ENCODE results near the gene TUG1.

The TUG1 gene

DNA sequence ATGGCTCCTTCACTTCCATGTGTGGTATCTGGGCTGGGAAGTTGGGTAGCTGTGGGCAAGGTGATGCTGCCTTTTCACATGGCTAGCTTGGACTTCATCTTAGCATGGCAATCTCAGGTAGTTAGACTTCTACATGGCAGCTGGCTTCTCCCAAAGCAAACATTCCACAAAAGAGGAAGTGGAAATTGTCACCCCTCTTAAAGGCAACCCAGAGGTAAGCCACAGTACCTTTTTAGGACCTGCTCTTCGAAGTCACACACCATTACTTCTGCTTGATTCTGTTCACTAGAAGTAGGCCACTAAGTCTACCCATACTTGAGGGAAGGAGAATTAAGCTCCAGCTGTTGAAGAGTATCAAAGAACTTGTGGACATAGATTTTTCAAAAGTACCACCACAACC is 25.9 kb downstream of the TUG1 start:
- no peak for DNase-seq
- H3K36me3 ChIP-seq (ENCODE audit: control insufficient read depth, insufficient read depth, low read length), result no peaks in the 10 kb centered on the region
- no peaks in the 10 kb centered on the region for H3K27me3 ChIP-seq (replicated peaks; ENCODE audit: control insufficient read depth, insufficient read depth, low read length, poor library complexity, severe bottlenecking)
- H3K4me3 ChIP-seq (ENCODE audit: insufficient read depth, low read depth, low read length, poor library complexity, severe bottlenecking), result no peak overlapping the region
- H3K4me1 ChIP-seq (ENCODE audit: control insufficient read depth, insufficient read depth, low read length, poor library complexity, severe bottlenecking), result no peaks in the 10 kb centered on the region
- no peaks in the 10 kb centered on the region for H3K9me3 ChIP-seq (ENCODE audit: control insufficient read depth, low read length)
- no peak overlapping the region for H3K27ac ChIP-seq (ENCODE audit: insufficient read depth, low read length, poor library complexity, severe bottlenecking)

DNA sequence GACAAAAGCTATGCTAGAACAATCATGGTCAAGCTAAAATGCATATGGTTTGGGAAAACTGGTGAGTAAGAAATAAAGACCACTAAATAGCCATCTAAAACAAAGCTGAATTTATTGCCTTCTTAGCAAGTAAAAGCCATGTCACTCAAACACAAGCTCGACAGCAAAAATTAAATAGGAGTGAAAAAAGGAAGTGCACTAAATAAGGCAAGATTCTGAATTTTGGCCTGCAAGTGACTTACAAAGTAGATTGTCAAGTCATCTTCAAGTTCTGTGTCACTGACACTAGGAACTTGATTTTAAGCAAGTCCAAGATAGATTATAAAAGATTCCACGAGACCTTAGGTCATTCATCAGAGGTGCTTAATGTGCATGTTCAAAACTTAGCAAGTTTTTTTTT is 27.4 kb downstream of the TUG1 start:
- no peaks in the 10 kb centered on the region for H3K27me3 ChIP-seq (replicated peaks; ENCODE audit: control insufficient read depth, insufficient read depth, low read length, poor library complexity, severe bottlenecking)
- H3K36me3 ChIP-seq (ENCODE audit: control insufficient read depth, insufficient read depth, low read length), result no peaks in the 10 kb centered on the region
- DNase-seq, result no peak
- H3K4me1 ChIP-seq (ENCODE audit: control insufficient read depth, insufficient read depth, low read length, poor library complexity, severe bottlenecking), result no peaks in the 10 kb centered on the region
- H3K4me3 ChIP-seq (ENCODE audit: insufficient read depth, low read depth, low read length, poor library complexity, severe bottlenecking), result no peak overlapping the region
- no peak overlapping the region for H3K27ac ChIP-seq (ENCODE audit: insufficient read depth, low read length, poor library complexity, severe bottlenecking)
- no peaks in the 10 kb centered on the region for H3K9me3 ChIP-seq (ENCODE audit: control insufficient read depth, low read length)

DNA sequence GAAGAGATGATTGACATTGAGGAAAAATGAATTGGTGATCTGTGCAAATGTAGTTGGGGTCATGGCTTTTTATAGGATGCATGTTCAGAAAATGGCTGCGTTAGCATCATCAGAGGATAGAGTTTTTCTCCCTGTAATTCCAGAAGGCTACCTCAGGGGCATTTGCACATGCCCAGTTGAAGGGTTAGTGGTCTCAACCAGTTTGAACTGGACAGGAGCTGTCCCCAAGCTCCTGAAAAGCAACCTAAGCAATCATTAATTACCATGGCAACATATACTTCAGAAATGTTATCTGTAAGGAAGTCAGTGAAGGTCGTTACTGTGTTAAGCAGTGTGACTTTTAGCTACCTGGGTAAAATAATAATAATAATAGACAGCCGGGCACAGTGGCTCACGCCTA is 29.3 kb downstream of the TUG1 start:
- Histone ChIP-seq H3K9me3 (ENCODE audit: control insufficient read depth, low read length) (no peaks in the 10 kb centered on the region), H3K27ac (ENCODE audit: insufficient read depth, low read length, poor library complexity, severe bottlenecking) (no peak overlapping the region), H3K36me3 (ENCODE audit: control insufficient read depth, insufficient read depth, low read length) (no peaks in the 10 kb centered on the region), H3K4me3 (ENCODE audit: insufficient read depth, low read depth, low read length, poor library complexity, severe bottlenecking) (no peak overlapping the region), H3K4me1 (ENCODE audit: control insufficient read depth, insufficient read depth, low read length, poor library complexity, severe bottlenecking) (no peaks in the 10 kb centered on the region), H3K27me3 (replicated peaks; ENCODE audit: control insufficient read depth, insufficient read depth, low read length, poor library complexity, severe bottlenecking) (no peaks in the 10 kb centered on the region)
- DNase-seq, result no peak

DNA sequence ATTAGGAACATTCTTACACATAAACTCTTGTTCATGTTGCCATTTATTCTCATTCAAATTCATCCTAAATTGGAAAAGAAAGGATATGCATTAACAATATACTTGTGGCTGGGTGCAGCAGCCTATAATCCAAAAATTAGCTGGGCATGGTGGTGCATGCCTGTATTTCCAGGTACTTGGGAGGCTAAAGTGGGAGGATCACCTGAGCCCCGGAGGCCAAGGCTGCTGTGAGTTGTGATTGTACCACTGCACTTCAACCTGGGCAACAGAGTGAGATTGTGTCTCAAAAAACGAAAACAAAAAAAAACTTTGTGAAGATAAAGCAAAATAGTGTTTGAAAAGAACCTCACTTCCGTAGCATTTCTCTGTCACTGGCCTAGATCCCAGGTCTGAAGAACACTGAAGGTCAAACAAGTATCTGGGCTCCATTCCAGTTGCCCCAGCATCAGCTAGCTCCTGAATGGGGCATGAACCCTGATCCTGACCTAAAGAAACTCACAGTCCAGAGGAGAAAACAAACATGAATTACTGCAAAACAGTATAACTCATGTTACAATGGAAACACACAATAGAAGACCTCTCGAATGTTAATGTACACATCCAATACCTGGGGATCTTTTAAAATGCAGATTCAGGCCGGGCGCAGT is 32.2 kb downstream of the TUG1 start:
- Histone ChIP-seq H3K9me3 (ENCODE audit: control insufficient read depth, low read length) (no peaks in the 10 kb centered on the region), H3K27me3 (replicated peaks; ENCODE audit: control insufficient read depth, insufficient read depth, low read length, poor library complexity, severe bottlenecking) (no peaks in the 10 kb centered on the region)

DNA sequence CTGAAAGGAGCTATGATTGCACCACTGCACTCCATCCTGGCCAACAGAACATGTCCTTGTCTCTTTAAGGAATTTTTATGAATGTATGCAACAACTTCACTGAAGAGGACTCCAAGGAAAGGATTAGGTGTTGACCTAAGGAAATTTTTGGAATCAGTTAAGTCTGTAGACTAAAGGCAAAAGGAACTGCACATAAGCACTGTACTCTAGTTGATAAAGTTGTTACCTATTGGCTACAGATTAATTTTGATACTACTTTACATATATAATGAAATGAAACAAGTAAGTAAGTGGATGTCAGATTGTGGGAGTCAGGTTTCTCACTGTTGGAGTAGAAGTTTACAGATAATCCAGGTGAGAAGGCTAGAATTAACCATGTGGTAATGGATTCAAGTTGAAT is 36.5 kb downstream of the TUG1 start:
- H3K4me3 ChIP-seq (ENCODE audit: insufficient read depth, low read depth, low read length, poor library complexity, severe bottlenecking), result no peak overlapping the region
- no peaks in the 10 kb centered on the region for H3K36me3 ChIP-seq (ENCODE audit: control insufficient read depth, insufficient read depth, low read length)
- H3K9me3 ChIP-seq (ENCODE audit: control insufficient read depth, low read length), result no peaks in the 10 kb centered on the region
- H3K27ac ChIP-seq (ENCODE audit: insufficient read depth, low read length, poor library complexity, severe bottlenecking), result no peak overlapping the region
- no peaks in the 10 kb centered on the region for H3K27me3 ChIP-seq (replicated peaks; ENCODE audit: control insufficient read depth, insufficient read depth, low read length, poor library complexity, severe bottlenecking)
- no peaks in the 10 kb centered on the region for H3K4me1 ChIP-seq (ENCODE audit: control insufficient read depth, insufficient read depth, low read length, poor library complexity, severe bottlenecking)
- no peak for DNase-seq

More for the DNA sequence above, 32.2 kb downstream of the TUG1 start:
- H3K4me3 ChIP-seq (ENCODE audit: insufficient read depth, low read depth, low read length, poor library complexity, severe bottlenecking), result no peak overlapping the region
- H3K36me3 ChIP-seq (ENCODE audit: control insufficient read depth, insufficient read depth, low read length), result no peaks in the 10 kb centered on the region
- no peak for DNase-seq
- no peaks in the 10 kb centered on the region for H3K4me1 ChIP-seq (ENCODE audit: control insufficient read depth, insufficient read depth, low read length, poor library complexity, severe bottlenecking)
- H3K27ac ChIP-seq (ENCODE audit: insufficient read depth, low read length, poor library complexity, severe bottlenecking), result no peak overlapping the region

DNA sequence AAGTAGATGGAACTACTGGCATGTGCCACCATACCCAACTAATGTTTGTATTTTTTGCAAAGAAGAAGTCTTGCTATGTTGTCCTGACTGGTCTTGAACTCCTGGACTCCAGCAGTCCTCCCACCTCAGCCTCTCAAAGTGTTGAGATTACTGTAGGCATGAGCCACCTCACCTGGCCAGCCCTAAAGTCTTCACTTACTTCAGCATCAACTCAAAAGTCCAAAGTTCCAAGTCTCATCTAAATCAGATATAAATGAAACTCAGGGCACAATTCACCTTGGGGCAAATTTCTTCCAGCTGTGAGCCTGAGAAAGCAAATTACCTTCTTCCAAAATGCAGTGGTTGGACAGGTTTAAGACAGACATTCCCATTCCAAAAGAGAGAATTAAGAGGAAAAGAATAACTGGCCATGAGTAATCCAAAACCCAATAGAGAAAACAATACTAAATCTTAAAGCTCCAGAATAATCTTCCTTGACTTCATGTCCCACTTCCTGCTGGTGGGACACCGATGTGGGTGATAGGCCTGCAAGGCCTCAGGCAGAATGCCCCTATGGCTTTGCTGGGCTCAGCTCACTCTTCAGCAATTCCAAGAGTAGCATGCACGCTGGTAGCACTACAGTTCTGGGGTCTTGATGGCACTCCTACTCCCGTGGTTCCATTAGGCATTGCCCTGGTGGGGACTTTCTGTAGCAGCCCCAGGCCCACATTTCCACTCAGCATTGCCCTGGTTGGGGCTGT is 50.3 kb downstream of the TUG1 start:
- no peaks in the 10 kb centered on the region for H3K4me1 ChIP-seq (ENCODE audit: control insufficient read depth, insufficient read depth, low read length, poor library complexity, severe bottlenecking)
- H3K36me3 ChIP-seq (ENCODE audit: control insufficient read depth, insufficient read depth, low read length), result no peaks in the 10 kb centered on the region
- no peak overlapping the region for H3K27ac ChIP-seq (ENCODE audit: insufficient read depth, low read length, poor library complexity, severe bottlenecking)
- peaks cover 3% of the 10 kb centered on the region for H3K27me3 ChIP-seq (replicated peaks; ENCODE audit: control insufficient read depth, insufficient read depth, low read length, poor library complexity, severe bottlenecking)
- H3K9me3 ChIP-seq (ENCODE audit: control insufficient read depth, low read length), result no peaks in the 10 kb centered on the region
- no peak overlapping the region for H3K4me3 ChIP-seq (ENCODE audit: insufficient read depth, low read depth, low read length, poor library complexity, severe bottlenecking)
- no peak for DNase-seq

DNA sequence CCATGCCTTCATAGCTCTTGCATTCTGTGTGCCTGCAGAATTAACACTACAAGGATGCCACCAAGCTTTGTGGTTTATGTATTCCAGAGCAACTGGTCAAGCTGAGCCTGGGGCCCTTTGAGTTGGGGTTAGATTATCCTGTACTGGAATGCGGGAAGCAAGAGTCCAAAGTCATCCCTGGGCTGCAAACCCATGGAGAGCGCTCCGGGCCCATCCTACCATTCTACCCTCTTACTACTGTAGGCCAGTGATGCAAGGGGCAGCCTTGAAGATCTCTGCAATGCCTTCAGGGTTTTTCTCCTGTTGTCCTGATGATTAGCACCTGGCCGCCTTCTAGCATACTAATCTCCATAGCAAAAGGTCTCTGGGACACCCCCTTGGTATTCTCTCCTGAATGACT is 51.3 kb downstream of the TUG1 start:
- H3K4me3 ChIP-seq (ENCODE audit: insufficient read depth, low read depth, low read length, poor library complexity, severe bottlenecking), result no peak overlapping the region
- no peaks in the 10 kb centered on the region for H3K36me3 ChIP-seq (ENCODE audit: control insufficient read depth, insufficient read depth, low read length)
- DNase-seq, result no peak
- H3K9me3 ChIP-seq (ENCODE audit: control insufficient read depth, low read length), result no peaks in the 10 kb centered on the region
- no peaks in the 10 kb centered on the region for H3K4me1 ChIP-seq (ENCODE audit: control insufficient read depth, insufficient read depth, low read length, poor library complexity, severe bottlenecking)
- no peak overlapping the region for H3K27ac ChIP-seq (ENCODE audit: insufficient read depth, low read length, poor library complexity, severe bottlenecking)
- H3K27me3 ChIP-seq (replicated peaks; ENCODE audit: control insufficient read depth, insufficient read depth, low read length, poor library complexity, severe bottlenecking), result no peaks in the 10 kb centered on the region

DNA sequence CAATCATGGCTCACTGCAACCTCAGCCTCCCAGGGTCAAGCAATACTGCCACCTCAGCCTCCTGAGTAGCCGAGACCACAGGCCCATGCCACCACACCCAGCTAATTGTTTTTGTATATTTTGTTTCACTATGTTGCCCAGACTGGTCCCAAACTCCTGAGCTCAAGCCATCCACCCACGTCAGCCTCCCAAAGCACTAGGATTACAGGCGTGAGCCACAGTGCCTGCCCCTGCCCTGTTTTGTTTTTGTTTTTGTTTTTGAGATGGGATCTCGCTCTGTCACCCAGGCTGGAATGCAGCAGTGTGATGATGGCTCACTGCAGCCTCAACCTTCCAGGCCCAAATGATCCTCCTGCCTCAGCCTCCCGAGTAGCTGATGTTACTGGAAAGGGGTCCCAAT is 53.5 kb downstream of the TUG1 start:
- H3K27me3 ChIP-seq (replicated peaks; ENCODE audit: control insufficient read depth, insufficient read depth, low read length, poor library complexity, severe bottlenecking), result no peaks in the 10 kb centered on the region
- H3K4me1 ChIP-seq (ENCODE audit: control insufficient read depth, insufficient read depth, low read length, poor library complexity, severe bottlenecking), result no peaks in the 10 kb centered on the region
- no peak overlapping the region for H3K27ac ChIP-seq (ENCODE audit: insufficient read depth, low read length, poor library complexity, severe bottlenecking)
- H3K4me3 ChIP-seq (ENCODE audit: insufficient read depth, low read depth, low read length, poor library complexity, severe bottlenecking), result no peak overlapping the region
- no peaks in the 10 kb centered on the region for H3K9me3 ChIP-seq (ENCODE audit: control insufficient read depth, low read length)
- DNase-seq, result no peak
- no peaks in the 10 kb centered on the region for H3K36me3 ChIP-seq (ENCODE audit: control insufficient read depth, insufficient read depth, low read length)
